GM21717 (cell line): ENCODE results near the gene TRIM7.

Experiments
- ATAC-seq: cut with Tn5 transposase; IDR thresholded peaks from one replicate; pipeline ENCODE4 v1.9.1; 2021; ENCODE audit warnings: mild to moderate bottlenecking, moderate library complexity; ENCODE audit not compliant: unreplicated experiment

TRIM7 gene

DNA sequence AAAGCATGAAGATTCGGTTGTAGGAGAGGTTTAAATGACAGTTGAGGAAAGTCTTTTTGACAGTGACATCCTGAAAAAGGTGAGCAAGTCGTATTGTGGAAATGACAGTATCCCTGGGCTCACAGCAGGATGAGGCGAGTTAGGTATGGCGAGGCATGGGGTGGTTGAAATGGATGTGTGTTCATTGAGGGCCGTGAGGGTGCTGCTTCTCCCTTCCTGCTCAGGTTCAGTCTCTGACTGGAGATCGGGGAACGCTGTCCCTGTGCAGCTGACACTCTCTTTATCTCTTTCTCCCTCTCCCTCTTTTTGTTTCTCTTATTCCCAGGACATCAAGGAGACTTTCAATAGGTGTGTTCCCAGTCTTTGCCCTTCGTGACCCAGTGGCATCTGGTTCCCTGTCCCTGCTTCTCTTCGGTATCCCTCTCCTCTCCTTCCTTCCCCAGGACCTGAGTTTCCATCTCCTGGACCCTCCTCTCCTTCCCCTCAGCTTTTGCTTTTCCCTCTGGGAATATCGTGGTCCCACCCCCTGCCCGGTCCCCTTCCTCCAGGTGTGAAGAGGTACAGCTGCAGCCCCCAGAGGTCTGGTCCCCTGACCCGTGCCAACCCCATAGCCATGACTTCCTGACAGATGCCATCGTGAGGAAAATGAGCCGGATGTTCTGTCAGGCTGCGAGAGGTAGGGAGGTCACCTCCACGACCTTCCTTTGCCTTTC is 28.2 kb upstream of the TRIM7 start:
- ATAC-seq: no peak

- no peak for ATAC-seq
These were observed 27.6 kb upstream of the TRIM7 start for GRCh38 chr5:181232593-181232992.

- ATAC-seq: no peak
These were observed 26.4 kb upstream of the TRIM7 start for GRCh38 chr5:181231432-181231831.

- ATAC-seq: no peak
These were observed 25.6 kb upstream of the TRIM7 start for GRCh38 chr5:181230551-181230950.

- no peak for ATAC-seq
These were observed 25.0 kb upstream of the TRIM7 start for GRCh38 chr5:181229996-181230395.

GRCh38 chr5:181224390-181225229 is 19.6 kb upstream of the TRIM7 start:
- ATAC-seq: no peak

DNA sequence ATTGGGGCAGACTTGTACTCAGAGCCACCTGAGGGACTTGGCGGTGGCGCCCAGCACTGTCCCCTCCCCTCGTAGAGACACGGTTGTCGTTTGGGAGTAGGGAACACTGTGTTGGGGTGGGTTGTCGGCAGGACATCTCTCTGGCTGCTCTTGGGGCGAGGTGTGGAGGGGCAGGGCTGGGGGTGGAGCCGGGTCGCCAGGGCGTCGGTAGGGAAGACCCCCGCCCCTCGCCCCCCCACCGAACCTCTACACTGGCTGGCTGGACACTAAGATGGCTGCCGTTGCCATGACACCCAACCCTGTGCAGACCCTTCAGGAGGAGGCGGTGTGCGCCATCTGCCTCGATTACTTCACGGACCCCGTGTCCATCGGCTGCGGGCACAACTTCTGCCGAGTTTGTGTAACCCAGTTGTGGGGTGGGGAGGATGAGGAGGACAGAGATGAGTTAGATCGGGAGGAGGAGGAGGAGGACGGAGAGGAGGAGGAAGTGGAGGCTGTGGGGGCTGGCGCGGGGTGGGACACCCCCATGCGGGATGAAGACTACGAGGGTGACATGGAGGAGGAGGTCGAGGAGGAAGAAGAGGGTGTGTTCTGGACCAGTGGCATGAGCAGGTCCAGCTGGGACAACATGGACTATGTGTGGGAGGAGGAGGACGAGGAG is 18.9 kb upstream of the TRIM7 start:
- ATAC-seq: peak; percentile 0

DNA sequence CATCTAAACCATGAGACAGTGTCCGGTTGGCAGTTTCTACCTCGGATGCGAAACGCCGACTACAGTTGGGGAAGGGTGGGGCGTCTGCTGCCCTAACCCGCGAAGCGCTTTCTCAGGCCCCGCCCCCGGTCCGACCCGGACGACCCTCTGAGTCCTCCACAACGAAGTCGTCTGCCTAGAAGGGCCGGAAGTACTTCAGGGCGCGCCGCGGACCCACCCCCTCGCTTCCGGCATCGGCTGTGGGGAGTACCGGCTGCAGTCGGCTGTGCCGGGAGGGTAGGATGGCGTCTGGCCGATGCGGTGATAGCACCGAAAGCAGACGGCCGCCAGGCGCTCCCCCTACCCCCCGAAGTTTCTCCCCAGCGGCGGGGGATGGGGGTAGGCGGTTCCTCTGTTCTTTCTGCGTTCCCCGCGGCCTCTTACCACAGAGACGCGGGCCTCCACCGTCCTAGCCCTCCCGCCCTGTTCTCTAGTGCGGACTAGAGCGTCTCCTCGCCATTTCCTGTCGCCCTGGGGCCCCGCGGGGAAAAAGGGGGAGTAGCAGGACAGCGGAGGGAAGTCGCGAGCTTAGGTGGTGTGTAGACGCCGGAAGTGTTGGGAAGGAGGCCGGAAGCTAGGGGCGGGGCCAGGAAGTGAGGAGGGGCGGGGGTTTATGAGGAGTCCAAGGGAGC is 18.2 kb upstream of the TRIM7 start, which contains the start of gene TRIM41:
Gene TRIM41, plus strand, starts transcription at position 224 of the 671 bp plus-strand sequence. CDS start 719 bp downstream, outside the sequence.
- peak; percentile 59 for ATAC-seq

DNA sequence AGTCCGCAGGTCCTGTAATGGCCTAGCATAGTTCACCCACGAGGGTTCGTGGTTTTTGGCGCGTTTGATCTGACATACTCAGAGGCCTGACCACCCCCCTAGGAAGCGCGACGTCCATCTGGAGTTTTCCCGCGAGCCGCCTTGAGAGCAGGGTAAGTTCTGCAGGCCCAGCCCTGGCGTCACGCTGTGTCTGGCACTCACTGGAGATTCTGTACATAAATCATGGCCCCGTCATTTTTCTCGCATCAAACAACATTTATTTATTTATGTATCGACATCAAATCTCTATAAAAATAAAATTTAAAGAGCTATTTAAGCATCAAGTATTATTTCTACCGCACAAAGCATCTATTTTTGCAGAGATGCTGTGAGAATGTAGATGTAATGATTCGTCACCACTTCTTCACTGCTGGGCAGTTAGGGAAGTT is 17.6 kb upstream of the TRIM7 start:
- peak; percentile 4 for ATAC-seq

DNA sequence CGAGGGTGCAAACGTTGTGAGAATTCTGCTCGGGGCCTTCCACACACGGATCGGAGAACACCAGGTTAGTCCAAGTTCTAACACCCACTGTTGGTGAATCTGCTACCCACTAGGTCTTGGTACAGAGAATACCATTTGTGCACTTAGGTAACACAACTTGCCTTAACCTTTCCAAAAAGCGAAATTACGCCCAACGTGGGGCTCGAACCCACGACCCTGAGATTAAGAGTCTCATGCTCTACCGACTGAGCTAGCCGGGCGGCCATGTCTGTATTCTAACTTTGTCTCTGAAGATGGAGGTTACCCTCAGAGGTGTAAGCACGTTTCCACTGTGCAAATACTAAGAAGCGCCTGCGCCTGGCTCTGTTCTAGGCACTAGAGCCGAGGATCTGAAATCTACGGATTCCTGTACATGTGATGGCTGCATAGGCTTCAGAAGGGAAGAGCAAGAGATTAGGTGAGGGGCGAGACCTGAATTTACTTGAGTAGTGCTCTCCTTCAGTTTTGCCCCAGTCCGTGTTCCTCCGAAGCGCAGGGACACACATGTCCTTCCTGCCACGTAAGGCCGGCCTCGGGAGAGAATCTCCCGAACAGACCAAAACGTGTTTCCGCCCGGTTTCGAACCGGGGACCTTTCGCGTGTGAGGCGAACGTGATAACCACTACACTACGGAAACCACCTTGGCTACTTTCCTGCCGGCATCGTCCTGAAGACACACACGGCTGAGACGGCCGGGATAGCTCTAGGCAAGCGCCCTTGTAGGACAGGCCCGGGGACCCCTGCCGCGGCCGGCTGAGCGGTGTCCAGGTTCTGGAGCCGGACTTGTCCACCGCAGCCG is 17.0 kb upstream of the TRIM7 start:
- peak; percentile 31 for ATAC-seq

DNA sequence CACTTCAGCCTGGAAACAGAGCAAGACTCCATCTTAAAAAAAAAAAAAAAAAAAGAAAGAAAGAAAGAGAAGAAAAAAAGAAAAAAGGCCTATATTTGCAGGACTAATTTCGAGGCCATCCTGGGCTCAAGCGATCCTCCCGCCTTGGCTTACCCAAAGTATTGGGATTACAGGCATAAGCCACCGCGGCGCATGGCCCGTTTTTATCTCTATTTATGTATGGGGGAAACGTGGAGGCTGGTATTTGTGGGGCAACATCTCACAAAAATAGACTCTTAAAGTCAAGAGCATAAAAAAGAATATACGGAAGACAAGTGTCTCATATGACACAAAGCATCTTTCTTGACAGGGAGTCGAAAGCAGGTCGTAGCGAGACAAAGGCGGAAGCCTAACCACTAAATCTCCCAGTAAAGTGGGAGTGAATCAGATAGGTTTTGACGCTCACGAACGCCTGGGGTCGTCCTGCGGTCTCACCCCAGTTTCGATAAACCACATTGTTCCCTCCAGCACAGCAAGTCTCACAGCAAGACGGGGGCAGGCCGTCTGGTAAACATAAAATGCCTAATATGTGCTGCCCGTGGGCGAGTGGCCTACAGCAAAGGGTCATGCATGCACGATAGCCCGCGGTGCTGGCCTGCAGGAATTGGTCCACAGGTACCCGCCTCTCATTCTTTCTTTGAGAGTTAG is 16.3 kb upstream of the TRIM7 start:
- no peak for ATAC-seq

DNA sequence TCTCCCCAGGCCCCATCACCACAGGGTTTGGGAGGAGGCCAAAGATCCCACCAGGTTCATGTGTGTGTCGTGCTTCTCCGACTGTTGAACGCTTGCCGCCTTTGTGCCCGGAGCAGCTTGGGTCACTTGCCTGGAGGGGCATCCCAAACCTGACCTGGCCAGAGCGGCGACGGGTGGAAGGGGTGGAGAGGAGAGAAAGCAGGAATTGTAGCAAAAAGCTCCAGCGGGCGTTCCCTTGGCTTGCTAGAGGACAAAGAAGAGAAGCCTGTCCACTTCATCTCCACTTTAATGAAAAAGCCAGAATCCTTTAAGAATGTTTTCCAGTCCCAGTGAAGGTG is 15.2 kb upstream of the TRIM7 start:
- ATAC-seq: no peak

- no peak for ATAC-seq
These were observed 14.5 kb upstream of the TRIM7 start for GRCh38 chr5:181219262-181220177.

- ATAC-seq: no peak
These were observed 13.8 kb upstream of the TRIM7 start for GRCh38 chr5:181218795-181219124.

GRCh38 chr5:181217803-181218062 is 12.7 kb upstream of the TRIM7 start:
- no peak for ATAC-seq

- ATAC-seq: no peak
These were observed 12.3 kb upstream of the TRIM7 start for GRCh38 chr5:181217111-181217802.

- no peak for ATAC-seq
These were observed 11.3 kb upstream of the TRIM7 start for GRCh38 chr5:181215997-181216989.
